Activated CD8-positive, alpha-beta memory T cell treated with anti-CD3 and anti-CD28 coated beads, Interleukin-2, amount 50 U/mL, for 1 hour (primary cell): Measurements from ENCODE around the gene SOBP.
A peak's percentile ranks its signal among the peaks of the same experiment; 100 is the strongest.
"Not testable (repeated sequence)": the region's sequence is repeated elsewhere in the genome, so short reads cannot be mapped to it uniquely, and the experiment has no call there.

Experiments
- DNase-seq: peaks from one replicate; pipeline ENCODE4 v3.0.0-alpha.2; 2020; ENCODE audit errors: extremely low read depth

Gene SOBP, protein sequence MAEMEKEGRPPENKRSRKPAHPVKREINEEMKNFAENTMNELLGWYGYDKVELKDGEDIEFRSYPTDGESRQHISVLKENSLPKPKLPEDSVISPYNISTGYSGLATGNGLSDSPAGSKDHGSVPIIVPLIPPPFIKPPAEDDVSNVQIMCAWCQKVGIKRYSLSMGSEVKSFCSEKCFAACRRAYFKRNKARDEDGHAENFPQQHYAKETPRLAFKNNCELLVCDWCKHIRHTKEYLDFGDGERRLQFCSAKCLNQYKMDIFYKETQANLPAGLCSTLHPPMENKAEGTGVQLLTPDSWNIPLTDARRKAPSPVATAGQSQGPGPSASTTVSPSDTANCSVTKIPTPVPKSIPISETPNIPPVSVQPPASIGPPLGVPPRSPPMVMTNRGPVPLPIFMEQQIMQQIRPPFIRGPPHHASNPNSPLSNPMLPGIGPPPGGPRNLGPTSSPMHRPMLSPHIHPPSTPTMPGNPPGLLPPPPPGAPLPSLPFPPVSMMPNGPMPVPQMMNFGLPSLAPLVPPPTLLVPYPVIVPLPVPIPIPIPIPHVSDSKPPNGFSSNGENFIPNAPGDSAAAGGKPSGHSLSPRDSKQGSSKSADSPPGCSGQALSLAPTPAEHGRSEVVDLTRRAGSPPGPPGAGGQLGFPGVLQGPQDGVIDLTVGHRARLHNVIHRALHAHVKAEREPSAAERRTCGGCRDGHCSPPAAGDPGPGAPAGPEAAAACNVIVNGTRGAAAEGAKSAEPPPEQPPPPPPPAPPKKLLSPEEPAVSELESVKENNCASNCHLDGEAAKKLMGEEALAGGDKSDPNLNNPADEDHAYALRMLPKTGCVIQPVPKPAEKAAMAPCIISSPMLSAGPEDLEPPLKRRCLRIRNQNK

DNA sequence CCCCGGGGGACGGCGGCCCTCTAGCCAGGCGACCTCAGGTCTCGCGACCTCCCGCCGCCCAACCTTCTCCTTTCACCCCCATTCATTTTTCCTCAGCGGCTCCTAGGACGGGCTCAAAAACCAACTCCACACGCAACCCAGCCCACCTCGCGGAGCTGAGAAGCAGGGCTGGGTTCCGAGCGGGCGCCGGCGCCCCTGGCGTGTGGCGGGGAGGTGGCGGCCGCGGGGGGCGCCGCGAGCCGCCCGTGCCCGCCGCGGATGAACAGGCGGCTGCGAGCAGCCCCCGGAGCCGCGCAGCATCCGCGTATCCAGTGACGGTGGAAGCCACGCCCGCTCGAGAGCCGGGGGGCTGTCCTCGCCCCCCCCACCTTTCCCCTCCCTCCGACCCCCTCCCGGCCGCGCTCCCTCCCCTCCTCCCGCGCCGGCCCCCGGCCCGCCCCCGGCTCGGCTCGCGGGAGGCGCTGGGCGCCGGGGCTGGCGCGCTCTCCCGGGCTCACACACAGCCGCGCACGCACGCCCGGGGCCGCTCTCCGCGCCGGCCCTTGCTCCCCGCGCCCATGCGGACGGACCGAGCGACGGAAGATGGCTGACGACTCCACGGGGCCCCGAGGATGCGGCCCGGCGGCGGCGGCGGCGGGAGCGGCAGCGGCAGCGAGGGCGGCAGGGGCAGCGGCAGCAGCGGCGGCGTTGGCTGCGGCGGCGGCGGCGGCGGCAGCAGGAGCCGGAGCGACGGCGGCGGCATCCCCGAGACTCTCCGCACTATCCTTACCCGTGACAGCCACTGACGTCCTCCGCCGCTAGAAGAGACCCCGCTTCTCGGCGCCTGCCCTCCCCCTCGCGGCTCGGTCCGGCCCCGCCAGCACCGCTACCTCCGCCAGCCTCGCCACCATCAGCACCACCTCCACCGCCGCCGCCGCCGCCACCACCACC, at the start of gene SOBP:
Gene SOBP (plus strand): TSS at position 482 of the 930 bp plus-strand sequence. CDS start 500 bp downstream, outside the sequence.
- no peak for DNase-seq

DNA sequence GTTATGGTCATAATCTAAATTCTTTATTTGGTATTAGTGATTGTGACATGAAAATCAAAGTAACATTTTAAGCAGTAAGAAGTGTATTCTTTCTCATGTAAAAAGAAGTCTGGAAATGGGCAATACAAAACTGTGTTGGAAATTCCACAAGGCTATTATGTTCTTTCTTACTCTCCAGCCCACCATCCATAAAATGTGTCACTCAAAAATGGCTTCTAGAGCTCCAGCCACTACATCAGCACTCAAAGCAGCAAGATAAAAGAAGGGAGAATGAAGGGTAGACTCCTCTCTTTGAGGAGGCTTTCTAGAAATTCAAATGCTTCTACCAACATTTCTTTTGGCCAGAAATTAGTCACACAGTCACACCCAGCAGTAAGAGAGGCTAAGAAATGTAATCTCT, 49.0 kb upstream of the SOBP start:
- no peak for DNase-seq

DNA sequence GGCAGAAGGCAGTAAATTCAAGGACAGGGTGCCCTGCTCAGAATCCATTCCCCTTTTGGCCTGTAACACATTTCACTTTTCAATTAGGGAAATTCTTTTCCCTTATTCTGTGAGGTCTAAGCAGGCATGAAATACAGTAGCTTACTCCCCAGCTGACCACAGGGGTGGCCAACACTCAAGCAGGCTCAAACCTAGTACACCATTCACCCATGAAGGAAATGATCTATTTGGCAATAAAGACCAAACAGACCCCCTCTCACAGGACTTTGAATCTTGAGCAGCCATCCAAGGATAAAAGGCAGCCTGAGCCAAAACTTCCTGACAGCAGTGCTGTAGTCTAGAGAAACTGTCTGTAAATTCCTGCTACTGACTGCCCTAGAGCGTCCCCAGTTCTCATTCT, 48.2 kb upstream of the SOBP start:
- DNase-seq, result no peak

DNA sequence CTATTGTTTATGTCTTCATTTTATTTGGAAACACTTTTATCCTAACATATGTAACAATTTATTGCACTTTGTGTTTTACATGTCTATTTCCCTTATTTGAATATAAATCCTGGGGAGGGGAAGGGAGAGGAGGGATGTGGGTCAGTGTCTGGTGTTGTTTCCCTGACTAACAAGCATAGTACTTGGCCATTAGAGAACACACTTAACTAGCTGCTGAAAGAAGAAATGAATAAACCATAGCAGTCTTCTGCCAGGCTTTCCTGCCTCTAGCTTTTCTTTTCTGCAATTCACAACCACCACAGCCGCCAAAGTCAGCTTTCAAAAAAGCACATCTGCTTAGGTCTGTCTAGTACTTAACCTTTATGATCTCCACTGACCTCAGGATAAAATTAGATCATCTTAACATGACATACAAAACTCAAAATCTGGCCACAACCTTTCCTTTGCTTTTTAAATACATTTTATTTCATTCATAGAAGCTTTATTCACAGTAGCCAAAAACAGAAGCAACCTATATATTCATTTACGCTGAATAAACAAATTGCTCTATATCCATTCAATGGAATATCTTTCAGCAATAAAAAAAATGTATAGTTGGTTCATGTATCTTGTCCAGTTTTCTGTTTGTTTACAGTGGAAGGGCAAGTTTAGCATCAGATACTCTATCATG, 46.8 kb upstream of the SOBP start:
- DNase-seq, result no peak

DNA sequence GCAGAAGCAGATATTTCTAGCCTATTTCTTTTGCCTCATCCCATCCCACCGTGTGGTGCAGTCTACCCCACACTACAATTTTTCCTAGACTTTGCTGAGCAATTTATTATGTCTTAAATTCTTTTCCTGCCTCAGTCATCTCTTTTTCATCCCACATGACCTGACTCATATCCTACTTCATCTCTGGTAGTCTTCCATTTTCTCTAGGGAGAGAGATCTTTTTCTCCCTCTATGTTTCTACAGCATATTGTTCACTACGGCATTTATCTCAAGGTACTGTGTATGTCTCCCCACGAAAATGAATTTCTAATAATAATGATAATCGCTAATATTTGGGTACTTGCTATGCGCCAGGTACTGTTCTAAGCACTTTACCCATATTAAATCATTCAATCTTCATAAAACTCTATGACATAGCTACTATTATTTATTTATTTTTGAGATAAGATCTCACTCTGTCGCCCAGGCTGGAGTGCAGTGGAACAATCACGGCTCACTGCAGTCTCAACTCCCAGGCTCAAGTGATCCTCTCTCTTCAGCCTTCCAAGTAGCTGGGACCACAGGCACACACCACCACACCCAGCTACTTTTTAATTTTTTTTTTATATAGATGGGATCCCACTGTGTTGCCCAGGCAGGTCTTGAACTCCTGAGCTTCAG, 46.2 kb upstream of the SOBP start:
- DNase-seq, result no peak

DNA sequence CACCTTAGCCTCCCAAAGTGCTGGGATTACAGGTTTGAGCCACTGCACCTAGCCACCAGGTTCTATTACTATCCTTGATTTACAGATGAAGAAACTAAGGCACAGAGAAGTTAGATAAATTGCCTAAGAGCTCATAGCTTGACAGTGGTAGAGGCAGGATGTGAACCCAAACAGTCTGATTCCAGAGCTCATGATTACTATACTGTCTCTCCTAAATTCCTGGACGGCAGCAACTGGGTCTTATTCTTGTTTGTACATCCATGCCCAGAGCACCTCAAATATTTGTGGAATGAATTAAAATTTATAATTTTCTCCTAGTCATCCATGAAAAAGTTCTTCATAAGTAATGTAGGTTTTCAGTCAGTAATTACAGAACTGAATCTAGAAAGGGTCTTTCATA, 45.6 kb upstream of the SOBP start:
- DNase-seq, result no peak

DNA sequence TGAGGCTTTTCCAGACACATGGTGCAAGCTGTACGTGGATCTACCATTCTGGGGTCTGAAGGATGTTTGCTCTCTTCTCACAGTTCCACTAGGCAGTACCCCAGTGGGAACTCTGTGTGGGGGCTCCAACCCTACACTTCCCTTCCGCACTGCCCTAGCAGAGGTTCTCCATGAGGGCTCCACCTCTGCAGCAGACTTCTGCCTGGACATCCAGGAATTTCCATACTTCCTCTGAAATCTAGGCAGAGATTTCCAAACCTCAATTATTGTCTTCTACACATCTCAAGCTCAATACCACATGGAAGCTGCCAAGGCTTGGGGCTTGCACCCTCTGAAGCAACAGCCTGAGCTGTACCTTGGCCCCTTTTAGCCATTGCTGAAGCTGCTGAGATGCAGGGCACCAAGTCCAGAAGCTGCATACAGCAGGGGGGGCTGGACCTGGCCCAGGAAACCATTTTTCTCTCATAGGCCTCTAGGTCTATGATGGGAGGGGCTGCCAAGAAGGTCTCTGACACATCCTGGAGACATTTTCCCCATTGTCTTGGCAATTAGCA, 42.2 kb upstream of the SOBP start:
- no peak for DNase-seq

DNA sequence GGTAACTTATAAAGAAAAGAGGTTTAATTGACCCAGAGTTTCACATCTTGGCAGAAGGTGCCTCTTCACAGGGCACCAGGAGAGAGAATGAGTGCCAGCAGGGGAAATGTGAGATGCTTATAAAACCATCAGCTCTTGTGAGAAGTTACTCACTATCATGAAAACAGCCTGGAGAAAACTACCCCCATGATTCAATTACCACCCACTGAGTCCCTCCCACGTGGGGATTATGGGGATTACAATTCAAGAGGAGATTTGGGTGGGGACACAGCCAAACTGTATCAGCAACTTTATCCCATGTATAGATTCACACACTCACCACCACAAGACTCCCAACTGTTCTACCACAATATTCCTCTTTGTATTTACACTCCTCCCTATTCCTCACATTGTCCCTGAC, 41.1 kb upstream of the SOBP start:
- DNase-seq, result no peak

DNA sequence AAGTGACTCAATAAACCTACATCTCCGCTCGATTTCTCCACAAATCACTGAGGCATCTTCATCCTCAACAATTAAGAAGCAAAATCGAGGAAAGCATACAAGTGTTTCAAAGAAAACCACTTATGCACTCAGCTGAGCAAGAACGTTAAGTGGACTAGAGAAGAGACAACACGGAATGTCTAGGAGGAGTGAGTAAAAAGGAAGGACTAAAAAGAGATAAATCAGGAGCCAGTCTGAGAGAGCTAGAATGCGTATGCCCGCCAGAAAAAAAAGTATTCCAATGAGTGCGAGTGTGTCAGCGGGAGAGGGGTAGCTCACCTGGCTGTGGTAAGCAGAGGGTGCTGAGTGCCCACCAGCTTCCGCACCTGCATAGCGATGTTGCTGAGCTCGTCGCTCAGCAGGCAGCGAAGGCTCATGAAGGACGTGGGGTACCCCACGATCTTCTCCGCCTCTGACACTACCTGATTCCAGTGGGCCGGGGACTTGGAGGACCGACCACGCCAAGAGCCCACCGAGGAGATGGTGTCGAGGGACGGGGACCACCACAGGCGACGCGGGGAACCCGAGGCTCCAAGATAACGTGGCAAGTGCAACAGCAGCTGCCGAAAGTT, 31.1 kb upstream of the SOBP start:
- peak; percentile 3 for DNase-seq

DNA sequence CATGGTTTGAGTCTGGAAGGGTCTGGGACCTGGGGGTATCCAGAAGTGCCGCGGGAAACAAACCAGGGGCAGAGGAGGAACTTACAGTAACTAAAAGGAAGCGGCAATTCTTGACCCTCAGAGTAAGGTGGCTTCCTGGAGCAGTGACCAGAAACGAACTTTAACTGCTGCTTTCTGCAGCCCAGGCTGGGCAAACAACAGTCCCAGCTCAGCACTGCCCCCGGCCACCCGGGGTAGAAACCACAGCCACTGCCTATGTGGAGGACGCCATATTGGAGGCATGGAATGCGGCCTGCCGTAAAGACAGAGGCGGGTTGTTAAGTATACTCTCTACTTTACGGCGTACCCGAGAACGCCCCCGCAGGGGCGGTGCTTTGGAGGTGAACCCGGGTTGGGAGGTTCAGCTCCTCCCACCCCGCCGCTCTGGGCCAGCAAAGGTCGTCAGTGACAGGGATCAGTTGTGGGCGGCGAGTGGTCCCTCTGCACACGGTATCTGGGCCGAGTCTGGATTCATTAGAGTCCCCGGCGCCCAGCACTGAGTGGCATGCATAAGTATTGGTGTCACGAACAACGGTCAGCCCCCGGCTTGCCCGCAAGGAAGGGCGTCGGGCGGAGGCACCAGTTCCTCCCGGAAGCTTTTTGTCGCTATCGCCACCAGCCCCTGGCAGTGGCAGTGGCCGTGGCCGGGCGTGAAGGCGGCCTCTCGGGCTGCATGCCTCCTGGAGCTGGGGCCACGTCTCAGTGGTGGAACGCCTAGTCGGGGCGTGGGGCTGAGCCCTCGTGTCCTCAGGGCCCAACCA, 30.4 kb upstream of the SOBP start, which contains the start of gene PDSS2:
Gene PDSS2 (minus strand): TSS at position 282 of the 800 bp plus-strand sequence. CDS start 279 bp downstream, at position 3.
- peak; percentile 84 for DNase-seq

DNA sequence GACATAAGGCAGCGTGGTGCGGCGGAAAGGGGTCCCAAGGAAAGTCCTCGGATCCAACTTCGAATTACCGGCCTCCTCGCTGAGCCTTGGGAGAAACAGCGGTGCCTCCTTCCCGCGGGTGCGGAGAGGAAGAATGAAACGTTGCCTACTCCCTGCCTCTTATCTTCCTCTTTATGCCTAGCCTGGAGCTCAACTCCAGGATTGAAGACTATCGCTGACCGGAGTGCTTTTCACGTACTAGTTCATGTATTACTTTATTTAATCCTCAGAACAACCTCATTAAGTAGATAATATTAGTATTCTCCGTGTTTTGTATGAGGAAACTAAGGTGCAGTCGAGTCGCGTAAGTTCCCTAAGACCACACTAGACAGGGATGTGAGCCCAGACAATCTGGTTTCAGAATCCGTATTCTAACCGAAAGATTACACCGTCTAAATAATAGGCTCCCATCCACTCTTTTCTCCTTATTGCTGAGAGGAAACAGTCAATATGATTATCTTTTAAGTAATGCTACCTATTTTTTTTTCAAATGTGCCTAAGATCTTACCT, 29.8 kb upstream of the SOBP start:
- DNase-seq, result no peak

DNA sequence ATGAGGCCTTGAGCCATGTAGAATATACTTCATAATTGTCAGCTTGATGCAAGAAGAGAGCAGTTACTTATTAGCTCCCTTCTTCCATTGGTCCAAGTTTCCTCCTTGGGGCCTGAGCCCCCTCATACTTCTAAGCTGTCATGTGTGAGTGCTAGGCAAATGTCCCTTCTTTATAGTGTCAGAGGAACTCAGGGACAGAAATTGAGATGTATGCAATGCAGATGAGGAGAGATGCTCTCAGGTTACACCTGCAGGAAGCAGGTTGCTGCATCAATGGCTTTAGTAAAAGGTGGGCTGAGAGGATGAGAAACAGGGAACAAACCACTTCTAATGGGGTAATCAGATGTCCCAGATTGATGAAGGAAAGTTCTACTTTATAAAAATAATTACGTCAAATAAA, 23.9 kb upstream of the SOBP start:
- no peak for DNase-seq

DNA sequence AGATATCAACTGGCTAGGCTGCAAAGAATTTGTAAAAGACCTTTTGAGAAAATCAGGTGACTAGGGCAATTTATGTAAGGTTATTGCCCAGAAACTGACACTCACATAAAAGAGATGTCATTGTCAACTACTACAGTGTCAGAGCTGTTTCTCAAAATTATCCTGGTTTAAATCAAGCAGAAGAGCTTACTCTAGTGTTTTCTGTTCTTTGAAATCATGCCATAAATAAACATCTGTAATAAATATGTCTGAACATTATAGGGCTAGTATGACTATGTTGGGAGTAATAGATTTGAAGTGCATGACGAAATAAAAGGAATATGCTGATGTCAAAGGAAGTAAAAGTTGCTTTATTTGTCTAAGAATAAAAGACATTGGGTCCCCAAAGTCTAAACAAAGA, 19.6 kb upstream of the SOBP start:
- DNase-seq, result no peak

DNA sequence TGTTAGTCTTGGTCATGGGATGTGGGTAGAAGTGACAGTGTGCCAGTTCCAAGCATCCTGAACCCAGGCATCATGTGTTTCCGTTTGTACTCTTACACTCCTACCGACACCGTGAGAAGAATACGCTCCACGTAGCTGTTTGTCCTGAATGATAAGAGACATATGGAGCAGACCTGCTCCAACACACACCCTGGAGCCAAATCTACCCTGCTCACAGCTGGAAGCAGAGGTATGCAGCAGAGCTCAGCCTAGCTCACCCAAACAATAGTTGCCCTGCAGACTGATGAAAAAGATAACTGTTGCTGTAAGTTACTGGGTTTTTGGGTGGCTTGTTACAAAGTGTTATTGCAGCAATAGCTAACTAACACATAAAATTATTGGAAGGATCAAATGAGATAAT, 16.3 kb upstream of the SOBP start:
- no peak for DNase-seq

DNA sequence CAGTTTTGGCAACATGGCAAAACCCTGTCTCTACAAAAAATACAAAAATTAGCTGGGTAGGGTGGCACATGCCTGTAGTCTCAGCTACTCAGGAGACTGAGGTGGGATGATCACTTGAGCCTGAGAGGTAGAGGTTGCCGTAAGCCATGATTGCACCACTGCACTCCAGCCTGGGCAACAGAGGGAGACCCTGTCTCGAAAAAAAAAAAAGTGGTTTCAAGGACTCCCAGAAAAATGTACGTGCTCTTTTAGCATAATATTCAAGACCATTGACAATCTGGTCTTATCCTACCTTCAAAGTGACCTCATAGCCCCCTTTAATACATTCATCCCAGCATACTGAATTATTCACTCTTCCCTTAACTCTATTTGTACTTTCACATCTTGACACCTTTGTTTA, 14.6 kb upstream of the SOBP start:
- DNase-seq, result not testable (repeated sequence)

DNA sequence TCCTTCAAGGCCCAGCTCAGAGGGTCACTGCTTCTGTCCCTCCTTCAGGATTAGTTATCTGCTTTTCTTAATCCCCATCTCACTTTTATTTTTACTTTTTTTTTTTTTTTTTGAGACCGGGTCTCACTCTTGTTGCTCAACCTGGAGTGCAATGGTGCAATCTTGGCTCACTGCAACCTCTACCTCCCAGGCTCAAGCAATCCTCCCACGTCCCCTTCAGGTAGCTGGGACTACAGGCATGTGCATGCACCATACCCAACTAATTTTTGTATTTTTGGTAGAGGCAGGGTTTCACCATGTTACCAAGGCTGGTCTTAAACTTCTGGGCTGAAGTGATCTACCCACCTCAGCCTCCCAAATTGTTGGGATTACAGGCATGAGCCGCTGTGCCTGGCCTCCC, 14.1 kb upstream of the SOBP start:
- DNase-seq, result not testable (repeated sequence)

DNA sequence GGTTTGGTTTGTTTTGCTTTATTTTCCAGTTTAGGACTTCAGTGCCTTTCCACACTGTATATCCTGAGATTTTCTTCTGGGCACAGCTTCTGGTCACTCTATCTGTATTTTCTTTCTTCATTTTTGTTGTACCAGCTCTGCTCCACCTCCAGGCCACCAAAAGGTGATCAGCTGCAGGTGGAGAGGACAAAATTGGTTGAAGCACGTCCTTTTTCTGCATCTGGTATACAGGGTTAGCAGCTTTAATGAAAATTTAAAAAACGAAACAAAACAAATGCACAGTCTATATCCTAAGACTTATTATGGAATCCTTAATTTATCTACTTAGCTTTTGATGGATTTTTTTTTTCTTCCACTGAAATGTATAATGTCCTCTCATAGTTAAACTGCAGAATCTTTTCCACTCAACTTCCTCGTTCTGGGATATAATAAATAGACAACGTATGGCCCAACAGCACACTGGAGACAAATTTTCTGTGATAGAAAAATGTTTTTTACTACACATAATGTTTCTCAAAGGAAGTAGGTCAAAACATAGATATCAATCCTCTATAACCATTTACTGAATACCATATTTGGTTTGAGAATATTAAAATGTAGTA, 10.7 kb upstream of the SOBP start:
- DNase-seq, result no peak

DNA sequence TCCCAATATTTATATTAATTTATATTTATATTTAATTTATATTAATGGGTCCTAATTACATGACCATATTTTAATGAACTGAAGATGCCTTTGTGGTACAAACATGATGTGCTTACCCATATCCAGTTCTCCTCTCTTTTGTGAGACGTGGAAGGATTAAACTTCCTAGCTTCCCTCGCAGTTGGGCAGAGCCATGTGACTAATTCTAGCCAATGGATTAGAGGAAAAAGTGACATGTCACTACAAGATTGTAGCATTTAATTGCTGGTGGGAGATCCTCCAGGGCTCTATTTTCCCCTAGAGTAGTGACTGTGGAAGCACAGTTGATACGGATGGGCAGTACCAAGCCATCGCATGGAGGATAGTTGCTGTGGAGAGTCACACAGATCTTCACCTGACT, 4.8 kb upstream of the SOBP start:
- no peak for DNase-seq
